Motor neuron (in vitro differentiated cells): ENCODE results near the gene MAP3K9. TPM values are rescaled to one million over a fixed set of nuclear protein-coding genes. Genes with fewer than 3 reads are reported as not detected.
"Not testable (repeated sequence)": the region's sequence is repeated elsewhere in the genome, so short reads cannot be mapped to it uniquely, and the experiment has no call there.

Experiments used
- ATAC-seq, 8 experiments: fragments of 200-7000 bp; cut with Tn5 transposase; replicated peaks in 6 of 8; 2 replicates each; pipeline ENCODE4 v1.8.0; 2021; ENCODE audit warnings: mild to moderate bottlenecking in 8 of 8, moderate library complexity in 8 of 8
- H3K27ac ChIP-seq, 2 donors: fragments of 250-450 bp; sonication (Bioruptor Pico); 2 replicates each; pipeline ENCODE4 v1.9.0; 2021; ENCODE audit warnings: antibody characterized with exemption in 2 of 2, mild to moderate bottlenecking in 2 of 2, moderate library complexity in 1 of 2
- H3K4me1 ChIP-seq, 2 donors: fragments of 250-450 bp; sonication (Bioruptor Pico); replicated peaks in 1 of 2; 2 replicates each; pipeline ENCODE4 v1.6.1; 2021; ENCODE audit warnings: antibody characterized with exemption in 2 of 2, mild to moderate bottlenecking in 2 of 2, moderate library complexity in 1 of 2
- H3K4me3 ChIP-seq, 5 donors: fragments of 250-450 bp; sonication (Bioruptor Pico); 2 replicates each; pipeline ENCODE4 v1.9.0; 2021; ENCODE audit warnings: antibody characterized with exemption in 5 of 5, mild to moderate bottlenecking in 5 of 5, moderate library complexity in 4 of 5
- WGBS, 10 experiments: fragments of 450-650 bp; shearing (Covaris generic); methylation state at CpG; one replicate each; pipeline ENCODE4 v1.0.0; 2022; 5-methylcytosine and 5-hydroxymethylcytosine counted together
- in situ Hi-C, 9 experiments: fragments of 400-800 bp; cut with MboI; loops; one replicate each; pipeline ENCODE4 v1.15.0; 2021; ENCODE audit warnings: low sequenced_read_pairs in 9 of 9, low pct_unique_long_range_greater_than_20kb in 2 of 9; ENCODE audit not compliant: unreplicated experiment in 9 of 9
- total RNA-seq, 8 experiments: library from RNA; unstranded; fragments of 300-600 nt; gene quantifications; 2 replicates each; pipeline versions ENCODE4 v1.2.3 to v1.2.4, GENCODE V29; 2022

The MAP3K9 gene
- total RNA-seq, 8 experiments from 2014 or later = 1.0 to 12.2 (median 10.5) TPM

DNA sequence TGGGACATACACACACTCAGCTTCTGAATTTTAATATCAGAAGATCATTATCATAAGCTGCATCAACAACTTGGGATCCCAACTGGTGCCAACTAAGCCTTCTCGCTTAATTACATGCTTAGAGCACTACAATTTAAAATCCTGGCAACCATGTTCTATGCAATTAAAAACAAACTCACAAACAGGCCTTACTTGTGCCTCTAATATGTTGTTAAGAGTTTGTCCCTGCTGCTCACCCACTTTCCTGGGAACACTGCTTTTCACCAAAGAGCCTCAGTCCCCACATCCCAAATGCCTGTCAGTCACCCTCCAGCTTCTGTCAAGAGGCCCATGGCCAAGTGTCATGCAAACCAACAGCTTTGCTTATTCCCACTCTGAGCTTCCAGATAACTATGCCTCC lies 97.9 kb downstream of the MAP3K9 start:
- Histone ChIP-seq H3K27ac (no peak overlapping the region), H3K4me1 (peaks cover 0 to 8% of the 10 kb centered on the region in 2 donors), H3K4me3 (no peak overlapping the region)
- 13 to 100% (median 60%) methylated on average over 1 of the region's 1 CpG; no CpG with 5 or more reads in 3 of the 10 experiments for WGBS, 10 experiments
- no peak for ATAC-seq
- in situ Hi-C loops = loop anchor here in 2 of 9 experiments (10.0 kb wide), 1 partner anchor 87 kb away; no protein-coding TSS in a partner anchor

DNA sequence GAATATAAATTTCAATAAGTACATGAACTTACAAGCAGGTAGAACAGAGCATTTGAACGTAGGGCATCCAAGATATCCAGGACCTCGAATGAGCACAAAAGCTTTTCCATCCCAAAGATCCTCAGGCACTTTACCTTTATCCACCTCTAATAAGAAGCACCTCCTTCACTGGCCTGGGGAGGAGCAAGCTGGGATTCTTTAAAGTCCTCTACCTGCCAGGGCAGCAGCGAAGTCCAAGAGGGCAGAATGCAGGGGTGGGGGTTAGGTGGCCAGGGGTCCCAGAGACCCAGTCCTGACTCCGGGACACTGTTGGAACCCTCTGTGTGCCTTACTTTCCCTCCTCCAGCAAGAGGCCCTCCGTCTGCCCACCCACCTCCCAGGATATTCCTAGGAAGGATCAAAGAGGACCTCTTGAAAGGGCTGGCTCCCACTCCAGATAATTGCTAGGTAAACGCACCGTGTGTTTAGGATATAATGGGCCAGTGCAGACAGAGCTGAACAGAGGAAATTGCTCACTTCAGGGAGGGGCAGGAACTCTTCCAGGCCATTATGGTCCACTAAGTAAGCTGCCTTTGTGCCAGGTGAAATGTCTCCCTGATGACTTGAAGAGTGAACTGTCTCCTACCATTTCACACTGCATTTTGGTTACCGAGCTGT lies 99.5 kb downstream of the MAP3K9 start:
- 19 to 77% (median 60%) methylated on average over 1 to 6 of the region's 8 CpGs; no CpG with 5 or more reads in 1 of the 10 experiments for WGBS, 10 experiments
- no peak overlapping the region for H3K27ac ChIP-seq
- ATAC-seq = no peak
- H3K4me1 ChIP-seq = peaks cover 2 to 10% of the 10 kb centered on the region in 2 donors
- no peak overlapping the region for H3K4me3 ChIP-seq
- in situ Hi-C loops = loop anchor here in 2 of 9 experiments (10.0 kb wide), 1 partner anchor 85 kb away; no protein-coding TSS in a partner anchor

DNA sequence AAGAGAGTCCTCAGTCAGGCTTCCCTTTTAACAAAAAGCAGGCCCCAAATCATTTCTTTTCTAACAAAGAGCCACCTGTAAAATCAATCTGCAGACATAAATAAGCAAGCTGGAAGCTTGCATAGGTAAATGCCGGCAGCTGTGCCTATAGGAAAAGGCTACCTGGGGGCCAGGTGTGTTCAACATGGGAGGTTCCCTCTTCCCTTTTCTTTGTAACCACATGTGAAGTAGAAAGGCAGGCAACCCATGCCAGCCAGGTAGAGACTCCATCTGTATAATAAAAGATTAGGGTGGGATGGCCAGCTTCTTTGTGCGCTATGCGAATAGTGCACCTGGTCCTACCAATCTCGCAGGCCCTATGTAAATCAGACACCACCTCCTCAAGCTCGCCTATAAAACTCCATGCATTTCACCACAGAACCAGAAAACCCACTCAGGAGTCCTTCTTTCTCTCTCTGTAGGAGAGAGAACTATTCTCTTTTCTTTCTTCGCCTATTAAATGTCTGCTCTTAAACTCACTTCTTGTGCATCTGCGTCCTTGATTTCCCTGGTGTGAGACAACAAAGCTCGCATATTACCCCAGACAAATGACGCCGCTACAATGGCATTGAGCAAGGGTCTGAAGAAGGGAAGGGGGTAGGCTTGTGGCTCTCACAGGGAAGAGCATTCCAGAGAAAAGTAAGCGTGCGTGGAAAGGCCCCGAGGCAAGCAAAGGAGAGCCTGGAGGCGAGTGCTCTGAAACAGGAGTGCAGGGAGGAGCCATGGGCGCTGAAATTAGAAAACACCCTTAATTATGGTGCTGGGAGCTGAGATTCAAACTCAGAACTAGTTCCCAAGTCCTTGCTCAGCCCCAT lies 100.4 kb downstream of the MAP3K9 start:
- ATAC-seq = no peak
- WGBS, 10 experiments = 17 to 92% (median 57%) methylated on average over 3 to 15 of the region's 15 CpGs
- Histone ChIP-seq H3K4me3 (no peak overlapping the region), H3K4me1 (peaks cover 2 to 10% of the 10 kb centered on the region in 2 donors), H3K27ac (no peak overlapping the region)
- in situ Hi-C loops = no loop called here

DNA sequence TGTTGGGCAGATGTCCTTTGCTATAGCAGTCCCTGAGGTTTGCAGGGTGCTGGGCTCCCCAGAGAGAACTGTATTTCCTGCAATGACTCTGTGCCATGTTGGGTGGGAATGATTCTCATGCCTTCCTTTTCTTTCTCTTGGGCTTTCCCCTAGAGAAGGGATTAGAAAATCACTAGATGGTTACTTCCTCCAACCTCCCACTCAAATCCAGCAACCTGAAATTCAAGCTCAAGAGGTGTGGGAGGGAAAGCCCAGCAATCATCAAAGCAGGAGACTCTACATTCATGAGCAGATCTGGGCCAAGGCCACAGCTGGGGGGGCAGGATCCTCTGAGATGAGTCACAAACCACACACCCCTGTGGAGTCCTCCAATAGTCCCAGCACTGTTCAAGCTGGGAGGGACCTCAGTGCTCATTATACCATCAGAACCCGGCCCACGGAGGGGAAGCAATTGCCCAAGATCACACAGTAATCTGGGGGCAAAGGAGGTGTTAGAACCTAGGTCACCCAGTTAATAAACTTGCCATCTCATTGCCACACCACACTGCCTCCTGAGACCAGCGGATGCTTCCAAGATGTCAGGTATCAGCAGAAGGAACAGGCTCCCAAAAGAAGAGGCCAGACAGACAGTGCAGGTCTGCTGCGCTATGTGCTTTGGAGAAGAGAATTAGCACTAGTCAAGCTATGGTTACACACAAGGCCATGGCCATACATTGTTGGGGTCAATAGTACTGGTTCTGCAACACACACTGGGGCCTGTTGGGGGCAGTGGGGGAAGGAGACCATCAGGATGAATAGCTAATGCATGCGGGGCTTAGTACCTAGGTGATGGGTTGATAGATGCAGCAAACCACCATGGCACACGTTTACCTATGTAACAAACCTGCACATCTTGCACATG lies 101.9 kb downstream of the MAP3K9 start:
- WGBS, 10 experiments = 20 to 100% (median 55%) methylated on average over 1 to 4 of the region's 6 CpGs; no CpG with 5 or more reads in 1 of the 10 experiments
- no peak overlapping the region for H3K4me3 ChIP-seq
- H3K4me1 ChIP-seq = peaks cover 2% of the 10 kb centered on the region in 2 donors
- in situ Hi-C loops = no loop called here
- H3K27ac ChIP-seq = no peak overlapping the region
- ATAC-seq = peak in 3 of 8 experiments; percentile 46 to 100 (median 99)

DNA sequence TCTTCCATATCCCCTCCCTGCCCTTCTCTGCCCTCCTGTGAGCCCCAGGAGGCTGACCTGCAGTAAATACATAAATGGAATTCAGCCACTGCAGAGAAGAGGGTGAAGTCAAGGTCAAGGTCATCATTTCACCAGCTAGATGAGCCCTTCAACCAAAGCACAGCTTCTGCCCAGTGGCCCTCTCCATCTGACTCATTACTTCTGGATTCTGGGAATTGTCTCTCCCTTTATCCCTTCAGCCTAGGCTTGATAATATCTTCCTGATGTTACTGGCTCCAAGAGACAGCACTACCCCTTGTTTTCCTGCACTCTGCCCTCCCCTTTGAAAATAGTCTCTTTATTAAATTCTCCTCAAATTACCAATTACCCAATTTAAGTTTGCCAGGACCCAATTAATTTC lies 103.1 kb downstream of the MAP3K9 start:
- in situ Hi-C loops = no loop called here
- H3K4me1 ChIP-seq = peaks cover 2% of the 10 kb centered on the region in 2 donors
- no peak overlapping the region for H3K27ac ChIP-seq
- no peak for ATAC-seq
- no peak overlapping the region for H3K4me3 ChIP-seq

DNA sequence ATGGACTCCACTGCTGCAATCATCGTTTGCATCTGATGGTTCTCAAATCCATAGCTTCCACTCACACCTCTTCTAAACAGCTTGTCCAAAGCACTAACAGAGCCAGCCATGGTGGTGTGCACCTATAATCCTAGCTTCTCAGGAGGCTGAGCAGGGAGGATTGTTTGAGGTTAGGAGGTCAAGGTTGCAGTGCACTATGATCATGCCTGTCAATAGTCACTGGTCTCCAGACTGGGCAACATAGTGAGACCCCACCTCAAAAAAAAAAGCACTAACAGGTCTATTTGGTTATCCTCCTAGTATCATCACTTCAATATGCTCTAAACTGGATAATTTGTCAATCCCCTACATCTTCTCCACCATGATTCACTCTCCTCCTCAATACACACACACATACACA lies 104.4 kb downstream of the MAP3K9 start:
- Histone ChIP-seq H3K27ac (no peak overlapping the region), H3K4me3 (no peak overlapping the region), H3K4me1 (peaks cover 2% of the 10 kb centered on the region in 2 donors)
- 60 to 100% (median 83%) methylated on average over 1 of the region's 1 CpG; no CpG with 5 or more reads in 3 of the 10 experiments for WGBS, 10 experiments
- ATAC-seq = no peak
- in situ Hi-C loops = no loop called here

DNA sequence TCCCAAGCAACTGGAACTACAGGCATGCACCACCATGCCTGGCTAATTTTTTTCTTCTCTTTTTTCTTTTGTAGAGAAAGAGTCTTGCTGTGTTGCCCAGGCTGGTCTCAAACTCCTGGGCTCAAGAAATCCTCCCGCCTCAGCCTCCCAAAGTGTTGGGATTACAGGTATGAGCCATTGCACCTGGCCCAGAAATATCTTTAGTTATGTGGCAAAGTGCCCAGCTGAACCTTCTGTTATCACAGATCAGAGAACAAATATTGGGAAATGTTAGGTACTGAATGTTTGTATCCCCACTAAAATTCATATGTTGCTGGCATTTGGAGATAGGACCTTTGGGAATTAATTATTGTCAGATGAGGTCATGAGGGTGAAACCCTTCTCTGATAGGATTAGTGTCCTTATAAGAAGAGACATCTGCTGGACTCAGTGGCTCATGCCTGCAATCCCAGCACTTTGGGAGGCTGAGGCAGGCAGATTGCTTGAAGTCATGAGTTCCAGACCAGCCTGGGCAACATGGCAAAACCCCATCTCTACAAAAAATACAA lies 105.6 kb downstream of the MAP3K9 start:
- 57 to 88% (median 88%) methylated on average over 1 of the region's 1 CpG; no CpG with 5 or more reads in 7 of the 10 experiments for WGBS, 10 experiments
- H3K4me3 ChIP-seq, H3K4me1 ChIP-seq, ATAC-seq, in situ Hi-C loops, H3K27ac ChIP-seq: not testable (repeated sequence)

DNA sequence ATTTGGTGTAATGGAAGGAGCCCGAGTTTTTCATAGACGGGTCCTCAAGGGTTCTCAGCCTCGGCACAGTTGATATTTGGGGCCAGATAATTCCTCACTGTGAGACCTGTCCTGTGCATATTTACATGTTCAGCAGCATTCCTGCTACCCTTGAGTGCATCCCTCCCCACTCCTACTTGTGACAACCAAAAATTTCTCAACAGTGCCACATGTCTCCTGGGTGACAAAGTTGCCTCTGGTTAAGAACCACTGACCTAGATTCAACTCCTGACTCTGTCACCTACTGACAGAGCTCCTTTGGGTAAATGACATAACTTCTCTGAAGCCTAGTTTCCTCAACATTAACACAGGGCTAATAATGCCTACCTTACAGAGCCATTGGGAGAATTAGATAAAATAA lies 107.2 kb downstream of the MAP3K9 start:
- Histone ChIP-seq H3K27ac (no peak overlapping the region), H3K4me3 (no peak overlapping the region), H3K4me1 (peaks cover 2% of the 10 kb centered on the region in 2 donors)
- in situ Hi-C loops = no loop called here
- ATAC-seq = peak in 1 of 8 experiments; percentile 25
- 0 to 73% (median 57%) methylated on average over 1 to 3 of the region's 3 CpGs; no CpG with 5 or more reads in 2 of the 10 experiments for WGBS, 10 experiments

DNA sequence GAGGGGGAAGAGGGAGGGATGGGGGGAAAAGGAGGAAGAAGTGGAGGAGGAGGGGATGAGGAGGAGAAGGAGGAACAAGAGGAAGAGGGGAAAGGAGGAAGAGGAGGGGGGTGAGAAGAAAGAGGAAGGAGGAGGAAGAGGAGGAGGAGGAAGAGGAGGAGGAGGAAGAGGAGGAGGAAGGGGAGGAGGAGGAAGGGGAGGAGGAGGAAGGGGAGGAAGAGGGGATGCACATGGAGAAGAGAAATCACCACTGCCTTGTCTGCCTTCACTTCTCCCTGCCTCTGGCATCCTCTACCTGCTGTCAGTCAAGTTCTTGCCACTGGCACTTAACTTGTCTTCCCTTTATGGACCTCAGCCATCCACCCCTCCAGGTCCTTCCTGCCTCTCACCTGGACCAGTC lies 107.7 kb downstream of the MAP3K9 start:
- H3K4me3 ChIP-seq = no peak overlapping the region
- in situ Hi-C loops = no loop called here
- peaks cover 2% of the 10 kb centered on the region in 2 donors for H3K4me1 ChIP-seq
- ATAC-seq = no peak
- H3K27ac ChIP-seq = no peak overlapping the region

DNA sequence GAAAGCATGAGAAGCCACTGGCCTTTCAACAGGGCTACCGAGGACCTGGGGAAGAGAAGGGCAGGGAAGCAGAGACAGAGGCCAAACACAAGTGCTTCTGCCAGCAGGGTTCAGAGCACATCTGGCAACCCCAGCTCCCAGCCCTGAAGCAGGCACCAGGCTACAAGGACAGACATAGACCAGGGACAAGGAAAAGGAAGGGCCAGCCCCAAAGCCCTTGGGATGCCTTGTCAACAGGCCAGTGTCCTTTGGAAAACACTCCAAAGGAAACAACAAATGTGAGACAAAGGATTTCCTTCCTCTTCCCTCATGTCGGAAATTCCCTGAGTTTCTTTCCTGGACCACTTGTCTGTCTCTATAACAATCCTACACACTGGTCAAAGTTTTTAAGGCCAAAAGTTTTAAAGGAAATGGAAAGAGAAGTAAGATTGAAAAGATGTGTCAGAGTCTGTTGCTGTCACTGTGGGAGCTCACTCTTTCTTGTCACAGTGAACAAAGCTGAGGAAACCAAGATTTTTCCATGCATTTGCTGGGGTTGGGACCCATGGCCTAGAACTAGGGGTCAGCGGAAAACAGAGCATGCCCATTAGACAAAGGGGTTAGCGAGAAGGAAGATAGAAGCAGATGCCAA lies 108.2 kb downstream of the MAP3K9 start:
- Histone ChIP-seq H3K4me1 (peaks cover under 1 to 2% of the 10 kb centered on the region in 2 donors), H3K27ac (no peak overlapping the region), H3K4me3 (no peak overlapping the region)
- no peak for ATAC-seq
- WGBS, 10 experiments = 40 to 92% (median 74%) methylated on average over 1 to 3 of the region's 4 CpGs; no CpG with 5 or more reads in 4 of the 10 experiments
- in situ Hi-C loops = no loop called here

DNA sequence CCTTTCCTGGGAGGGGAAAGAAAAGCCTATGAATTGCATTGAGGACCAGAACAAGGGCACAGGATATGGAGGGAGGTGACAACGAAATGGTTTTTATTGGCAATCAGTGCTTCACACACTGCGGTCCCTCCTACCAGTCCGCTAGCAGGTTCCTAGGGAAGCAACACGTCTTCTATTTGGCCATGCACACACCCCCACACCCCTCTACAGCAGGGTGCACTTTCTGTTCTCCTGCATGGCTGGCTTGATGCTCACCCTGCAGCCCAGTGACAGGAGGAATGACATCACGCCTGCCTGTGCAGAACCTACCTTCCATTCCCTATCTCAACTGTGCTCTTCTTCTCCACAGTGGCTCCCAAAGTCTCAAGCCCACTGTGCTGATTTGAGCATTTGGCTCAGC lies 109.7 kb downstream of the MAP3K9 start:
- no peak overlapping the region for H3K27ac ChIP-seq
- no peak overlapping the region for H3K4me3 ChIP-seq
- ATAC-seq = no peak
- in situ Hi-C loops = no loop called here
- H3K4me1 ChIP-seq = no peaks in the 10 kb centered on the region
- 21 to 100% (median 78%) methylated on average over 1 to 5 of the region's 5 CpGs; no CpG with 5 or more reads in 2 of the 10 experiments for WGBS, 10 experiments

DNA sequence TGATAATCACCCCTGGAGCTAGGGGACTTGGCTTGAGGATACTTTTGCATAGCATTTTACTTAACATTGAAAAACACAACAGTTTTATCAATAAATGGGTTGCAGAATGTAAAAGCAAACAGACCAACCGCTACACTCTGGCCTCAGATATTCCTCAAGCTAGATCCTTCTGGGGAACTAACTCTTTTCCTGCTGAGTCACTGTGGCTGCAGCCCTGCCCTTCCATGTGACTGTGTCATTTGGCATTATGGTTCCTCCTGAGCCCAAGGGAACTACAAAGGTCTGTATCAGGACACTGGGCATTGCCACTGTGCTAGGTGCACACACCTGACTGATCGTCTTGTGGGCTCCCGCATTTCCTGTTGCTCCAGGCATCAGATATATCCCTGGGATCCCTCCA lies 111.0 kb downstream of the MAP3K9 start:
- 29 to 100% (median 83%) methylated on average over 1 to 3 of the region's 3 CpGs; no CpG with 5 or more reads in 2 of the 10 experiments for WGBS, 10 experiments
- peak in 4 of 8 experiments; percentile 39 to 88 (median 77) for ATAC-seq

More for the DNA sequence above, 111.0 kb downstream of the MAP3K9 start:
- Histone ChIP-seq H3K4me1 (no peaks in the 10 kb centered on the region), H3K27ac (no peak overlapping the region), H3K4me3 (no peak overlapping the region)
- in situ Hi-C loops = no loop called here
